ENCODE data around the gene TSACC.
"Not testable (repeated sequence)": the region's sequence is repeated elsewhere in the genome, so short reads cannot be mapped to it uniquely, and the experiment has no call there.

TSACC gene

DNA sequence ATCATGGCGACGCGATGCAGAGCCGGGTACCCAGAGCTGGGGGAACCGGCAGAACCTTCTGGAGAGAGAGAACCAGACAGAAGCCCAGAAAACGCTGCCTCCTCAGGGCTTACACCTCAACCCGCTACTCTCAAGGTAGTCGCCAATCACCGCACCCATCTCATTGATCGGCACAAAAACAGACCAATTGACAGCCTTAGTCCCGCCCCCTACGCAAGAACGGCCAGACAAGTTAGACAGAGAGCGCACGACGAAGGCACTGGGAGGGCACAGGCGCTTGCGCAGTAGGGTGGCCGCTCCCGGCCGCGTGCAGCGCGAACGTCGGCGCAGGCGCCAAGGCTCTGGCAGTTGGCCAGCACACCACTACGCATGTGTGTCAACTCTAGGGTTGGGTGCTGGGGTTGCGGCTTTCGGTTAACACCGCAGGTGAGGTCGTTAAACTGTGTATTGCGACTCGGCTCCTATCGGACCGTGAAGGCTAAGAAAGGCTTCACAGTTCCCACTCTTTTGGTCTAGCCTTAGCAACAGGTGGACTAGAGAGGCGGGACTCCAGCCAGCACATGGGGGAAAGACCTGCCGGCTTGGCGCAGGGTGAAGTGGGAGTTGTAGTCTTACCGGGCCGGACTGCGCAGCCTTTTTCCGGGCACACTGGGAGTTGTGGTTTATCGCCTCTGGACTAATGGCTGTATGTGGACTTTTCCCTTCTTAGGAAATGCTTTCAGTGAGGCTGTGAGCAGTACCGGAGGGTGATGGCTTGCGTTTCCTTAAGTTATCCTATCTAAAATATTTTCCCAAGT is at the start of gene TSACC, which contains the start of gene CCT3:
Gene TSACC, plus strand, starts transcription at position 347 of the 797 bp plus-strand sequence. CDS start 1,232 bp downstream, outside the sequence.
Gene CCT3, minus strand, starts transcription at position 113 of the 797 bp plus-strand sequence. Its CDS starts 108 bp downstream, at position 5.
- peak; percentile 100 for DNase-seq

- DNase-seq = no peak
Measured at GRCh38 chr1:156289857-156290256, 48.5 kb upstream of the TSACC start.

DNA sequence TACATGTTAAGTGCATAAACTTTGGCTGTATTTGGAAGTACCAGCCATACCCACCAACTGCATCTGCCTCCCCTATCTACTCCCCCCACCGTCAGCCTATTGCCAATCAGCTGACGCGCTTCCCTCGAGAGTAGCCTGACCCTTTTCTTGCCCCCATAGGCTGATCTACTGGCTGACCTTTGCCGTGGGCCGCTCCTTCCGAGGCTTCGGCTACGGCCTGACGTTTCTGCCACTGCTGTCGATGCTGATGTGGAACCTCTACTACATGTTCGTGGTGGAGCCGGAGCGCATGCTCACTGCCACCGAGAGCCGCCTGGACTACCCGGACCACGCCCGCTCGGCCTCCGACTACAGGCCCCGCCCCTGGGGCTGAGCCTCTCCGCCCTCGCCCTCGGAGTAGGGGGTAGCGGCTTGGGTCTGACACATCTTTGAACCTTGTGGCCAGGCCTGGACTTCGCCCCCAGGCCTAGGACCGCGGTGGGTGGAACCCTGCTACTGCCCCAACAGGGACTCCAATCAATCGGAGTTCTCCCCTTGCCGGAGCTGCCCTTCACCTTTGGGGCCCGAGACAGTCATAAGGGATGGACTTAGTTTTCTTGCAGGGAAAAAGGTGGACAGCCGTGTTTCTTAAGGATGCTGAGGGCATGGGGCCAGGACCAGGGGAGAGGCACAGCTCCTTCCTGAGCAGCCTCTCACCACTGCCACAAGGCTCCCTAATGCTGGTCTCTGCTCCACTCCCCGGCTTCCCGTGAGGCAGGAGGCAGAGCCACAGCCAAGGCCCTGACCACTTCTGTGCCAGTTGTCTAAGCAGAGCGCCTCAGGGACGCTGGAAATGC is 46.9 kb upstream of the TSACC start:
- DNase-seq = no peak

DNA sequence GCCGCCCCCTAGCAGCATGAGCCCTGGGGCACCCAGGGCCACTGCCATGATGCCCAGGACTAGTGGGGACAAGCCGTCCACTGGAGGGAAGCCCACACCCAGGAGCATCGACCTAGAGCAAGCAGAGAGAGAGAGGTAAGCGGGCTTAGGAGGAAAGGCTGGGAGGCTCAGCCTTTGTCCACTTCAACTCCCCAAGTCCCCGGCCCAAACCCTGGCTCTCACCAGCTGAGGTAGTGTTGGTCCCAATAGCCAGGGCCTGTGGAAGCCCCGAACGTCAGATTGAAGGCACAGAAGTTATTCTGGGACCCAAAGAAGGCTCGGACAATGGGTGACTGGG is 45.3 kb upstream of the TSACC start:
- DNase-seq = no peak

DNA sequence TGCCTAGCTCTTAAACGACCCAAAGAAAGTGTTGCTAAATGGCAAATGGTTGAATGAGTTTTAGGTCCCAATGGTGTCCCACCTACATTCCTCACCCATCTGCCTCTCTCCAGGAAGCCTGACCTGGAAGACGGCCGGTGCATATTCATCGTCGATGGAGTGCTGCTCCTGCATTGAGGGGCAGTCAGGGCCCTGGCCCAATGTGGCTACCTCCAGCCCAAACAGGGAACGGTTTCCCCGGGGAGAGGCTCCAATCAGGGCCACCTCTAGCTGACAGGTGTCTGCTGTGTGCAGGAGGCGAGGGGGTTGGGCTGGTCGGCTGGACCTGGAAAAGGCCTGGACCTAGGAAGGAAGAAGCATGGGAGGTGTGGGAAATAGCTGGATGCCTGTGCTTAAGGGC is 44.4 kb upstream of the TSACC start:
- no peak for DNase-seq

GRCh38 chr1:156295391-156295947 is 42.9 kb upstream of the TSACC start, which contains the start of gene GLMP:
Gene GLMP, minus strand, starts transcription at chr1:156295679. Its CDS starts 34 bp downstream, at chr1:156295645.
- DNase-seq = peak; percentile 67

DNA sequence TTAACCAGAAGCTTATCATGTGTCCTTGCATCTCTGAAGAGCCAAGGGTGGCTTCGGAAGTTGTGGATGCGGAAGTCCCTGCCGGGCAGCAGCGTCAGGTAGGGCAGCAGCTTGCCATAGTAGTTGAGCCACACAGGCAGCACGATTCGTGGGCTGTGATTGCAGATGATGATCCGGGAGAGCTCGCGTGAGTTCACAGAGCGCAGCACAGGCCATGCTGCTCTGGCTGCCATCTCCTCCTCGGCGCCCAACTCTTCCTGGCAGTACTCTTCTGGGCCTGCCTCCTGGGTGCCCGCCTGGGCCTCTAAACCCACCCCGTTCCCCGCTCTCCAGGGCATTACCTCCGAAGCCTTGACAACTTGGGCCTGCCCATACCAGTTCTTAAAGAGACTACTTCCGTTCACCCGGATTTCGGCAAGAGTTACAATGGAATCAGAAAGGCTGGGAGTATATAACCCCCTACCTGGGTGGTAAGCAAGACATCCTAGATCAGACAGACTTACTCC is 39.4 kb upstream of the TSACC start, which contains the start of gene VHLL:
Gene VHLL, minus strand, starts transcription at position 456 of the 506 bp plus-strand sequence. Its CDS starts 118 bp downstream, at position 338.
- no peak for DNase-seq

DNA sequence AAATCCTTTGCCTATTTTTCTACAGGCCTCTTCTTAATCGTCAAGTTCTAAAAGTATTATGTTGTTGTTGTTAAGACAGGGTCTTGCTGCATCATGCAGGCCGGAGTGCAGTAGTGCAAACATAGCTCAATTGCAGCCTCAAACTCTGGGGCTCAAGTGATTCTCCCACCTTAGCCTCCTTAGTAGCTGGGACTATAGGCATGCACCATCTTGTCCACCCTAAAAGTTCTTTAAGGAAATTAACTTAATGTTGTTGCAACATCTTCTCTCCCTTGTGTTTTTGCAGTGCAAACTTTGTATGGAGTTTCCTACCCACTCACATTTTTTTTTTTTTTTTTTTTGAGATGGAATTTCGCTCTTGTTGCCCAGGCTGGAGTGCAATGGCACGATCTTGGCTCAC is 35.1 kb upstream of the TSACC start:
- DNase-seq = no peak

DNA sequence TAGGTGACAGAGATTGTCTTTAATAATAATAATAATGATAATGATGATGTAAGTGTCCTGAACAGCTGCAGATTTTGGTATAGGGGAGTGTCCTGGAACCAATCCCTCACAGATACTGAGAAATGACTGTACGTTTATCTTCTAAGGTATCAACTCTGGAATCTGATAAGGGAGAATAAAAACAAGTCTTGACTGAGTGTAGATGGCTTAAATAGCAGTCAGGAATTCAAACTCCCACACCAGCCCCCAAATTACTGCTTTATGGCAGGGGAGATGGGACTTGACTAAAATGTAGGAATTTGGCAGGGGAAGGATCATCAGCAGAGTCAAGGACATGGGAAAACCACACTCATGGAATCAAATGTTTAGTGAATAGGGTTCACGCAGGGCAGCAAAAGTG is 33.1 kb upstream of the TSACC start:
- no peak for DNase-seq

GRCh38 chr1:156308078-156308477 is 30.2 kb upstream of the TSACC start:
- DNase-seq = no peak

GRCh38 chr1:156310962-156311361 is 27.4 kb upstream of the TSACC start:
- no peak for DNase-seq

- DNase-seq = no peak
Measured at GRCh38 chr1:156316909-156317308, 21.4 kb upstream of the TSACC start.

DNA sequence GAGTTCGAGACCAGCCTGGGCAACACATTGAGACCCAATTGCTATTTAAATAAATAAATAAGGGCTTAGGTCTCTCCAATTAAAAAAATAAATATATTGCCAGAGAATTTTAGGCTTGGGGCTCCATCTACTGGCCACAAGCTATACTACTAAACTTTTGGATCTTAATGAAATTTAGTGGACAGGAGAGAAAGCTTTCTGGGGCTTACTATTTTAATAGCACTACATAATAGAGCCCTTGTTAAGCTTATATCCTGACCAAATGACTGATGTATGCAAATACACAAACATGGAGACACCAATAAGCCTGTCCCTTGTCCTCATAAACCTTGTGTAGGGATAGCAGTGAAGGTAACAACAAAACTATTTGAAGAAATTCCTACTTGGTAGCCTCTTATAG is 18.7 kb upstream of the TSACC start:
- peak; percentile 27 for DNase-seq

DNA sequence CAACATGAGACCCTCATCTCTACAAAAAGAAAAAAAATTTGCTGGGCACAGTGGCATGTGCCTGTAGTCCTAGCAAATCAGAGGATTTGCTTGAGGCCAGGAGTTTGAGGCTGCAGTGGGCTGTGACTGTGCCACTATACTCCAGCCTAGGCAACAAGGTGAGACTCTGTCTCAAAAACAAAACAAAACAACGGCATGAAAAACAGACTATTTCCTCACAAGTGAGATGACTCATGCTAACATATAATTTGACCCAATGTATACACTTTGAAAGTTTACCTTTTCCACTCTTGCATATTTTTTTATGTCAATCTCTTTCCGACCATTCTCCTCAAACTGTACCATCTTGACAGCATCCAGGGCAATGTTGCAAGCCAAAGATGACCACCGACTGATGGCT is 17.8 kb upstream of the TSACC start:
- DNase-seq = no peak

DNA sequence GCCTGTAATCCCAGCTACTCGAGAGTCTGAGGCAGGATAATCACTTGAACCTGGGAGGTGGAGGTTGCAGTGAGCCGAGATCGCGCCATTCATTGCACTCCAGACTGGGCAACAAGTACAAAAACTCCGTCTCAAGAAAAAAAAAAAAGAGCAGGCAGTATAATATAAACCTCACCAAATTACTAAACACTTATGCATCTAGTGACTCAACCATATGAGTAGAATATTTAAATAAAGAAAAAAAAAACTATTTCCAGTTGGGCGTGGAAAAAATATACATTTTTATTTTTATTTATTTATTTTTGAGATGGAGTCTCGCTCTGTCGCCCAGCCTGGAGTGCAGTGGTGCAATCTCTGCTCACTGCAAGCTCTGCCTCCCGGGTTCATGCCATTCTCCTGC is 15.1 kb upstream of the TSACC start:
- not testable (repeated sequence) for DNase-seq

GRCh38 chr1:156336242-156336641 is 2.1 kb upstream of the TSACC start:
- peak; percentile 11 for DNase-seq

DNA sequence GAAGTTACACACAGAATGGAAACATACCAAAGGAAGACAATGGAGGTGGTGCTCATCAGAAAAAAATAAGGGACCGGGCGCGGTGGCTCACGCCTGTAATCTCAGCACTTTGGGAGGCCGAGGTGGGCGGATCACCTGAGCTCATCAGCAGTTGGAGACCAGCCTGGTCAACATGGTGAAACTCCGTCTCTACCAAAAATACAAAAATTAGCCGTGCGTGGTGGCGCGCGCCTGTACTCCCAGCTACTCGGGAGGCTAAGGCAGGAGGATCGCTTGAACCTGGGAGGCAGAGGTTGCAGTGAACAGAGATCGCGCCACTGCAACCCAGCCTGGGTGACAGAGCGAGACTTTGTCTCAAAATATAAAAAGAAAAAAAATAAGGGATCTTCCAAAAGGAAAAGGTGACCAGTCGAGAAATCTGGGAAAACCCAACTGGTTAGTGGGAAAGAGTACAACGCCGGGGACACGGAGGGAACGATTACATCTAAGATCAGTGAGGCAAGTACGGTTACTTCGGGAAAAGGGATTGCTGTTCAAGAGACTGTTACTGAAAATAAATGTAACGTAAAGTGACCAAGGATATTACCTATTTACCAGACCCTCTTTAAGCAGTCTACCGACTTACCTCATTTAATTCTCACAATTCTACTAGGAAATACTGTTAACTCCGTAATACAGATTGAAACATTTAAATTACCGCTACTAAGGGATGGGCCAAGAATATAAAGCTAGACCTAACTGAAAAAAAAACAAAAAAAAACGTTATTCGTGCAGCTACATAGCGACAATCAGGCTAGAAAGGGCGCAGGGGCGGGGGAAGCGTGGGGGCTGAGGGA is 1.1 kb upstream of the TSACC start:
- DNase-seq = peak; percentile 13

DNA sequence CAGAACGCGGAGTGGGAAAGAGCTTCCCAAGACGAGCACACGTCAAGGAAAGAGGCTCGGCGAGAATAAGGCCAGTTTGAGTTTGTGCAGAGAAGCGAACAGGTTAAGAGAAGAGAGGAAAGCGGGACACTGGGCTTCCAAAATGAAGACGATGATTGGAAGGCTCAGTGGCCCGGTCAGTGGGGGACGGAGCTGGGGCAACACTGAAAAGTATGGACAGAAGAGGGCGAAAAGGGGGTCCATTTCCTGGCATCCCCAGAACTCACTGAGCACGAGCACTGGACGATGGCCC is 492 bp upstream of the TSACC start:
- DNase-seq = no peak

GRCh38 chr1:156342166-156342955 is 4.0 kb downstream of the TSACC start:
- DNase-seq = no peak

GRCh38 chr1:156344409-156344808 is 6.1 kb downstream of the TSACC start:
- DNase-seq = no peak

GRCh38 chr1:156346035-156346434 is 7.7 kb downstream of the TSACC start:
- DNase-seq = not testable (repeated sequence)

DNA sequence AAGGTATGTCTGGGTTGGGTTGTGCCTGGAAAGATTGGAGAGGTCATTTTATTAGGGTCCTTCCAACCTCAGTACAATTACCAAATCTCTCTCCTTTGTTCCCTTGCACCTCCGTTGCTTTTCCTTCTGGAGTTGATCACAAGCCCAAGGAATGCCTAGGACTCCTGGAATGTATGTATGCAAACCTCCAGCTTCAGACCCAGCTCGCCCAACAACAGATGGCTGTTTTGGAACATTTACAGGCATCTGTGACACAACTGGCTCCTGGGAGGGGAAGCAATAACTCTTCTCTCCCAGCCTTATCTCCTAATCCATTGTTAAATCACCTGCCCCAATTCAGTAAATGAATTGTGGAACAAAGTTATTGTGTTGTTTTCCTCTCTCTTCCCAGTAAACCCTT is 8.3 kb downstream of the TSACC start:
- no peak for DNase-seq
